Measurements from ENCODE around the gene CACNB4. TPM values are rescaled to one million over a fixed set of nuclear protein-coding genes. Genes with fewer than 3 reads are reported as not detected.

CACNB4 gene
- total and polyA plus RNA-seq, 9 of the 15 experiments (the other 6 are each of a cell fraction or from before 2014, with no cell fraction given), result 0.01 to 0.20 (median 0.04) TPM; not detected in 1

DNA sequence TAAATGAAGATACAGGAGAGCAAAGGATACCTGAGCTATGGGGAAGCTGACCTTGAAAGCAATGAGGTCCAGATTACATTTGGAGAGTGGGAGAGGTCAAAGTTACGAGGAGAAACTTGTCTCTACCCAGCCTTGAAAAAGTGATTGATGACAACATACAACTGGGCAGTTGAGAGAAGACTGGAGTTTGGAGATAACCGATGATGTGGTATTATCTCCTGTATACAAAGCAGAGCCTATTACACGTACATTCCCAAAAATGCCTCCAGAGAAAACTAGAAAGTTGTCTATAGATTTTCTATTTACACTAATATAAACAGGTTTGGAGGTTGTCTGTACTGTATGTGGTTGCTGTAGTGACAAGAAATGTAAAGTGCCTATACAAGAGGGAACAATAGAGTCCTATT lies 299.0 kb downstream of the CACNB4 start (continued):
- TF ChIP-seq NUFIP1 (IDR thresholded peaks at IDR 0.05; ENCODE audit: partially characterized antibody) (no peak), KLF16 (IDR thresholded peaks at IDR 0.05) (peak; percentile 87; the same call in 1 of the 2 replicates), RUNX1 (IDR thresholded peaks at IDR 0.05; ENCODE audit: low read depth) (no peak), MAZ (CRISPR knock-in tag; conservative IDR thresholded peaks at IDR 0.05 in 1 of 2, IDR thresholded peaks at IDR 0.05 in 1 of 2) (peak in 1 of 2 experiments; percentile 39; a peak in 2 of 4 replicates), E2F4 (CRISPR knock-in tag; IDR thresholded peaks at IDR 0.05; ENCODE audit: low read depth) (no peak), ZNF518B (CRISPR knock-in tag; IDR thresholded peaks at IDR 0.05) (no peak), GTF2A2 (tag; IDR thresholded peaks at IDR 0.05) (no peak), UBTF (IDR thresholded peaks at IDR 0.05; ENCODE audit: borderline replicate concordance in 1 of 2, low read depth in 2 of 2, low read length in 2 of 2) (no peak), HMG20B (CRISPR knock-in tag; IDR thresholded peaks at IDR 0.05) (no peak), NONO (IDR thresholded peaks at IDR 0.05; ENCODE audit: low read depth in 2 of 2, low read length in 1 of 2) (no peak), ZFP91 (CRISPR knock-in tag; IDR thresholded peaks at IDR 0.05) (no peak)
- TF ChIP-seq, protein P1, sequence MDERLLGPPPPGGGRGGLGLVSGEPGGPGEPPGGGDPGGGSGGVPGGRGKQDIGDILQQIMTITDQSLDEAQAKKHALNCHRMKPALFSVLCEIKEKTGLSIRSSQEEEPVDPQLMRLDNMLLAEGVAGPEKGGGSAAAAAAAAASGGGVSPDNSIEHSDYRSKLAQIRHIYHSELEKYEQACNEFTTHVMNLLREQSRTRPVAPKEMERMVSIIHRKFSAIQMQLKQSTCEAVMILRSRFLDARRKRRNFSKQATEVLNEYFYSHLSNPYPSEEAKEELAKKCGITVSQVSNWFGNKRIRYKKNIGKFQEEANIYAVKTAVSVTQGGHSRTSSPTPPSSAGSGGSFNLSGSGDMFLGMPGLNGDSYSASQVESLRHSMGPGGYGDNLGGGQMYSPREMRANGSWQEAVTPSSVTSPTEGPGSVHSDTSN (CRISPR knock-in tag; IDR thresholded peaks at IDR 0.05; ENCODE audit: low read depth), result peak; percentile 79
- TF ChIP-seq, protein P1 (tag; conservative IDR thresholded peaks at IDR 0.05; ENCODE audit: low read depth), result peak; percentile 97
- TF ChIP-seq, protein P2, sequence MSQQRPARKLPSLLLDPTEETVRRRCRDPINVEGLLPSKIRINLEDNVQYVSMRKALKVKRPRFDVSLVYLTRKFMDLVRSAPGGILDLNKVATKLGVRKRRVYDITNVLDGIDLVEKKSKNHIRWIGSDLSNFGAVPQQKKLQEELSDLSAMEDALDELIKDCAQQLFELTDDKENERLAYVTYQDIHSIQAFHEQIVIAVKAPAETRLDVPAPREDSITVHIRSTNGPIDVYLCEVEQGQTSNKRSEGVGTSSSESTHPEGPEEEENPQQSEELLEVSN (IDR thresholded peaks at IDR 0.05; ENCODE audit: borderline replicate concordance in 1 of 2, extremely low read depth in 1 of 2, insufficient read depth in 1 of 2, insufficient read length in 1 of 2, low read depth in 1 of 2, low read length in 1 of 2, poor library complexity in 1 of 2, severe bottlenecking in 1 of 2), result no peak

Data from K562 (cell line).